Smooth muscle cell (in vitro differentiated cells): ENCODE results near the gene TSPOAP1. TPM values are rescaled to one million over a fixed set of nuclear protein-coding genes. Genes with fewer than 3 reads are reported as not detected.

Experiments
- DNase-seq: peaks from one replicate; lab custom pipeline; 2025; ENCODE audit not compliant: unreplicated experiment; lab: John Stamatoyannopoulos, UW
- H2AFZ ChIP-seq: fragments of 200-600 bp; sonication (generic); 2 replicates; pipeline ENCODE4 v1.6.0; 2016; ENCODE audit warnings: antibody characterized with exemption, low read depth, mild to moderate bottlenecking
- H3F3A ChIP-seq: fragments of 200-600 bp; sonication (generic); 2 replicates; pipeline ENCODE4 v1.6.0; 2017; ENCODE audit warnings: antibody characterized with exemption, low read depth
- H3K27ac ChIP-seq: fragments of 200-600 bp; sonication (generic); 2 replicates; pipeline ENCODE4 v1.5.1; 2016; ENCODE audit warnings: low read depth, mild to moderate bottlenecking
- H3K27me3 ChIP-seq: fragments of 200-600 bp; sonication (generic); 2 replicates; pipeline ENCODE4 v1.6.1; 2016; ENCODE audit warnings: low read depth, mild to moderate bottlenecking
- H3K36me3 ChIP-seq: fragments of 200-600 bp; sonication (generic); 2 replicates; pipeline ENCODE4 v1.5.1; 2016; ENCODE audit warnings: low read depth
- H3K4me1 ChIP-seq: fragments of 200-600 bp; sonication (generic); 2 replicates; pipeline ENCODE4 v1.5.1; 2016; ENCODE audit warnings: low read depth
- H3K4me2 ChIP-seq: fragments of 200-600 bp; sonication (generic); 2 replicates; pipeline ENCODE4 v1.6.0; 2016; ENCODE audit warnings: mild to moderate bottlenecking
- H3K4me3 ChIP-seq: fragments of 200-600 bp; sonication (generic); 2 replicates; pipeline ENCODE4 v1.5.1; 2016; ENCODE audit warnings: mild to moderate bottlenecking
- H3K79me2 ChIP-seq: fragments of 200-600 bp; sonication (generic); 2 replicates; pipeline ENCODE4 v1.6.0; 2016; ENCODE audit warnings: low read depth, mild to moderate bottlenecking
- H3K9ac ChIP-seq: fragments of 200-600 bp; sonication (generic); 2 replicates; pipeline ENCODE4 v1.6.0; 2016; ENCODE audit warnings: low read depth
- H3K9me3 ChIP-seq: fragments of 200-600 bp; sonication (generic); replicated peaks from 2 replicates; pipeline ENCODE4 v1.5.1; 2016; ENCODE audit warnings: low read depth
- H4K20me1 ChIP-seq: fragments of 200-600 bp; sonication (generic); 2 replicates; pipeline ENCODE4 v1.6.0; 2016; ENCODE audit warnings: low read depth
- WGBS: methylation state at CpG from one replicate; pipeline ENCODE4 v1.1.7; 2016; ENCODE audit warnings: low lambda C conversion rate; 5-methylcytosine and 5-hydroxymethylcytosine counted together
- polyA plus RNA-seq: library from polyadenylated mRNA; unstranded; fragments of >200 nt; fragmentation: Nextera tagmentation; extraction: Ambion mirVana; gene quantifications from 2 replicates; pipeline ENCODE4 v1.2.1, GENCODE V29; 2016
- total RNA-seq: library from RNA; depleted of rRNA; stranded (reverse); fragments of >200 nt; gene quantifications from 2 replicates; pipeline ENCODE4 v1.2.3, GENCODE V29; 2014
- TF ChIP-seq, protein P1 (sequence below): fragments of 200-600 bp; sonication (generic); IDR thresholded peaks from 2 replicates; pipeline ENCODE4 v1.5.1; 2017; ENCODE audit warnings: borderline replicate concordance, mild to moderate bottlenecking, antibody characterized with exemption; ENCODE audit not compliant: insufficient read depth, poor library complexity, severe bottlenecking

TSPOAP1 gene
- total and polyA plus RNA-seq, 2 experiments from 2014 or later, result 7.0 to 11.7 TPM

DNA sequence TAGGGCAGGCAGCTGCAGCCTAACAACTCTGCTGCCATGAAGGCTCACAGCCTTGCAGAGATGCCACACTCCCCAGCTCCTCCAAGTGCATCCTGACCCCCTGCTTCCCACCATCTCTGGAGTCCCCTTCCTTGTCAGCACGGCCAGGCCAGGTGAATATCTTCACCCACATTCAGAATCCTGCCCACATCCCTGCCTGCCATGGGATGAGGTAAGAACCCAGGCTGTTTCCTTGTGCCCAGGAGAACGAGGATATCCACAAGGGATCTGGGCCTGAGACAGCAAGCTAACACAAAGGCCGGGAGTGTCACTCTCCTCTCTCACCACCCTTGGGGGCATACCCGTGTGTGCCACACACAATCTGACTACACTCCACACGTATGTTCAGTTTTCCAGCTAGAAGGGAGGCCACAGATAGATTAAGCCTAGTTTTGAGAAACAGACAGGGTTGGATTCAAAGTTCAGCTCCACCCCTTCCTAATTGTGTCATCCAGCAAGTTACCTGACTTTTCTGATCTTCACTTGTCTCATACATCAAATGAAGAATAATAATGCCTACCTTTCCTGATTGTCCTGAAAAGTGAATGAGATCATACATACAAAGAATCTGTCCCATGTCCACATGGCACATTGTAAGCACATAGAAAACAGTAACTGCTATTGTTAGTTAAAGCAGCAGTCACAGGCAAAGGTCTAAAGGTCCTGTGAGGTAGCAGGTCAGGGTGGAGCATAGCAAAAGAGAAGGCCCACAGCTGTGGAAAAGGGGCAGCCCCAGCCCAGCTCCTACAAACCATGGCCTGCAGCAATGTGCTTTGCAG is 40.8 kb upstream of the TSPOAP1 start:
- Histone ChIP-seq H4K20me1 (no peaks in the 10 kb centered on the region), H3K27me3 (no peaks in the 10 kb centered on the region), H3K4me3 (no peak overlapping the region), H3K36me3 (no peaks in the 10 kb centered on the region), H3K9ac (no peak overlapping the region), H3K27ac (no peak overlapping the region), H3K4me1 (peaks cover 4% of the 10 kb centered on the region), H3F3A (peaks cover 5% of the 10 kb centered on the region), H3K9me3 (no peaks in the 10 kb centered on the region), H3K79me2 (no peaks in the 10 kb centered on the region), H2AFZ (no peak overlapping the region), H3K4me2 (no peak overlapping the region)
- WGBS, result 90% methylated on average over 5 of the region's 5 CpGs
- TF ChIP-seq, protein P1, sequence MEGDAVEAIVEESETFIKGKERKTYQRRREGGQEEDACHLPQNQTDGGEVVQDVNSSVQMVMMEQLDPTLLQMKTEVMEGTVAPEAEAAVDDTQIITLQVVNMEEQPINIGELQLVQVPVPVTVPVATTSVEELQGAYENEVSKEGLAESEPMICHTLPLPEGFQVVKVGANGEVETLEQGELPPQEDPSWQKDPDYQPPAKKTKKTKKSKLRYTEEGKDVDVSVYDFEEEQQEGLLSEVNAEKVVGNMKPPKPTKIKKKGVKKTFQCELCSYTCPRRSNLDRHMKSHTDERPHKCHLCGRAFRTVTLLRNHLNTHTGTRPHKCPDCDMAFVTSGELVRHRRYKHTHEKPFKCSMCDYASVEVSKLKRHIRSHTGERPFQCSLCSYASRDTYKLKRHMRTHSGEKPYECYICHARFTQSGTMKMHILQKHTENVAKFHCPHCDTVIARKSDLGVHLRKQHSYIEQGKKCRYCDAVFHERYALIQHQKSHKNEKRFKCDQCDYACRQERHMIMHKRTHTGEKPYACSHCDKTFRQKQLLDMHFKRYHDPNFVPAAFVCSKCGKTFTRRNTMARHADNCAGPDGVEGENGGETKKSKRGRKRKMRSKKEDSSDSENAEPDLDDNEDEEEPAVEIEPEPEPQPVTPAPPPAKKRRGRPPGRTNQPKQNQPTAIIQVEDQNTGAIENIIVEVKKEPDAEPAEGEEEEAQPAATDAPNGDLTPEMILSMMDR, result no peak
- no peak for DNase-seq

DNA sequence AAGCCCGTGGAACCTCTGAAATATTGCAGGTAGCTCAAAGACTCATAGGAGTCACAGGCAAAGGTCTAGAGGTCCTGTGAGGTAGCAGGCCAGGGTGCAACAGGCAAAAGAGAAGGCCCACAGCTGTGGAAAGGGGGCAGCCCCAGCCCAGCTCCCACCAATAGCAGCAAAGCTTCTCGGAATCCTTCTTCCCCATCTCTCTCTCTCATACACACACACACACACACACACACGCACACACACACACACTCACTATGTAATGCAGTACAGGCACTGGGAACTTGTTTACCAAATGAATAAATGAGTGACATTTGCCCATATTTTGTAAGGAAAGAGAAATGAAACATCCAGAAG is 40.2 kb upstream of the TSPOAP1 start:
- Histone ChIP-seq H3K79me2 (no peaks in the 10 kb centered on the region), H3K4me3 (no peak overlapping the region), H4K20me1 (no peaks in the 10 kb centered on the region), H3K9ac (no peak overlapping the region), H3K27me3 (no peaks in the 10 kb centered on the region), H2AFZ (no peak overlapping the region), H3F3A (peaks cover 5% of the 10 kb centered on the region), H3K36me3 (no peaks in the 10 kb centered on the region), H3K4me1 (peaks cover 9% of the 10 kb centered on the region), H3K4me2 (no peak overlapping the region), H3K27ac (no peak overlapping the region), H3K9me3 (no peaks in the 10 kb centered on the region)
- 92% methylated on average over 3 of the region's 3 CpGs for WGBS
- no peak for DNase-seq
- TF ChIP-seq, protein P1, result no peak

DNA sequence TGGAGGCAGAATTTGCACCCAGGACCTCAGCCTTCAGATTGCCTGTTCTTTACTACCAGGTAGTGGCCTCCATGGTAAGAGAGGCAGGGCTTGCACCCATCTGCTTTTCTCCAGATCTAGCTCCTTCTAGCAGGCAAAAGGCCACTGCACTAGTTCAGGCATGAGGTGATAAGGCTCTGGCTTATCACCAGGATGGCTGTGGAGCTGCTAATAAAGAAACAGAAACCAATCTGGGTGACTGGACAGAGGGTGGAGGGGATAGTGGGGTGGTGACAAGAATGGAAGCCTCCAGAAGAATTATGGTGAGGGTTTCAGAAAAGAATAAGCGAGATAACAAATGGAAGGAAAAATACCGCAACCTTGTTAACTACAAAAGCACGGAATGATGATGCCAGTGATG is 38.9 kb upstream of the TSPOAP1 start:
- H3K4me2 ChIP-seq, result no peak overlapping the region
- H3K9me3 ChIP-seq, result no peaks in the 10 kb centered on the region
- TF ChIP-seq, protein P1, result no peak
- DNase-seq, result no peak
- H3K9ac ChIP-seq, result no peak overlapping the region
- H3K36me3 ChIP-seq, result no peaks in the 10 kb centered on the region
- no peak overlapping the region for H3K27ac ChIP-seq
- WGBS, result 77% methylated on average over 3 of the region's 3 CpGs
- H3K27me3 ChIP-seq, result no peaks in the 10 kb centered on the region
- H3F3A ChIP-seq, result peaks cover 5% of the 10 kb centered on the region
- no peaks in the 10 kb centered on the region for H3K79me2 ChIP-seq
- peaks cover 9% of the 10 kb centered on the region for H3K4me1 ChIP-seq
- no peak overlapping the region for H2AFZ ChIP-seq
- no peaks in the 10 kb centered on the region for H4K20me1 ChIP-seq
- no peak overlapping the region for H3K4me3 ChIP-seq
